ENCODE measurements around the gene SOD1. TPM values are rescaled to one million over a fixed set of nuclear protein-coding genes. Genes with fewer than 3 reads are reported as not detected.

The SOD1 gene
- total and polyA plus RNA-seq, 2 donors (not counting 3 experiments of a cell fraction or from before 2014, with no cell fraction given): 198 to 268 TPM

- Histone ChIP-seq H3K4me3 (replicated peaks in 1 of 3; ENCODE audit: insufficient read depth in 1 of 3, low read depth in 1 of 3, low read length in 3 of 3) (no peak overlapping the region), H4K20me1 (replicated peaks; ENCODE audit: control insufficient read depth, extremely low read depth, insufficient read depth, low read length) (no peaks in the 10 kb centered on the region), H3K9ac (replicated peaks; ENCODE audit: extremely low read depth, insufficient read depth, low read length) (no peak overlapping the region), H3K36me3 (ENCODE audit: control insufficient read depth in 2 of 2, extremely low read depth in 1 of 2, insufficient read depth in 2 of 2, low read length in 2 of 2) (peaks cover 0 to 6% of the 10 kb centered on the region in 2 experiments), H3K9me1 (replicated peaks; ENCODE audit: control insufficient read depth, extremely low read depth, insufficient read depth, low read length) (no peaks in the 10 kb centered on the region), H3K4me2 (ENCODE audit: insufficient read depth, low read length) (no peak overlapping the region), H3K79me2 (ENCODE audit: control insufficient read depth, insufficient read depth, low read length) (peaks cover 42% of the 10 kb centered on the region), H3K27me3 (ENCODE audit: control insufficient read depth in 2 of 2, insufficient read depth in 2 of 2, low read length in 2 of 2) (no peaks in the 10 kb centered on the region), H3K9me3 (replicated peaks; ENCODE audit: control insufficient read depth, insufficient read depth, low read length) (no peaks in the 10 kb centered on the region), H3K27ac (ENCODE audit: insufficient read depth, low read depth, low read length) (no peak overlapping the region), H3K4me1 (ENCODE audit: control insufficient read depth, extremely low read depth, insufficient read depth, low read length) (peaks cover 16% of the 10 kb centered on the region), H2AFZ (ENCODE audit: low read depth, low read length) (no peak overlapping the region)
- no peak for DNase-seq (ENCODE audit: low read depth, low spot score)
- BruUV-seq (replicated peaks): no TSS peak
- dilution Hi-C loops (cut with MboI; ENCODE audit: extremely low pct_ligation_motif_present, low sequenced_read_pairs): no loop called here
- CTCF ChIA-PET: no interaction called here
- no peak for FAIRE-seq
- intact Hi-C loops (cut with micrococcal nuclease): no loop called here
- TF ChIP-seq GATA2 (IDR thresholded peaks at IDR 0.05; ENCODE audit: insufficient read depth, insufficient read length, low read depth, low read length): no peak
- TF ChIP-seq MYC (IDR thresholded peaks at IDR 0.05; ENCODE audit: low read depth, low read length): no peak
- no peak for TF ChIP-seq FOS (IDR thresholded peaks at IDR 0.05; ENCODE audit: borderline replicate concordance, insufficient read depth, low read length)
- TF ChIP-seq EZH2 (IDR thresholded peaks at IDR 0.05; ENCODE audit: borderline replicate concordance, low read depth, low read length, severe bottlenecking): no peak
- TF ChIP-seq JUN (IDR thresholded peaks at IDR 0.05; ENCODE audit: borderline replicate concordance, insufficient read depth, insufficient read length, low read depth): no peak
- TF ChIP-seq POLR2A (IDR thresholded peaks at IDR 0.05; ENCODE audit: low read depth, low read length): no peak
- TF ChIP-seq MAX (IDR thresholded peaks at IDR 0.05; ENCODE audit: insufficient read depth, insufficient read length): no peak
- TF ChIP-seq CTCF (IDR thresholded peaks at IDR 0.05; ENCODE audit: extremely low read depth in 1 of 2, insufficient read depth in 1 of 2, low read depth in 1 of 2, low read length in 2 of 2): no peak
- no peak for TF ChIP-seq POLR2AphosphoS5 (IDR thresholded peaks at IDR 0.05; ENCODE audit: insufficient read depth, low read depth, low read length)
- POLR2A ChIA-PET: no interaction called here
Observed at GRCh38 chr21:31663584-31664249, 4.2 kb downstream of the SOD1 start.

Measured in endothelial cell of umbilical vein (primary cell).